DND-41 (cell line): Measurements from ENCODE around the gene TNS1.

Source experiments
- ATAC-seq: fragments of 200-7000 bp; cut with Tn5 transposase; 3 replicates; pipeline ENCODE4 v1.9.1; 2021; ENCODE audit warnings: low read depth; ENCODE audit not compliant: insufficient read depth
- DNase-seq: peaks from one replicate; pipeline ENCODE4 v3.0.0-alpha.2; 2020
- H2AFZ ChIP-seq: 2 replicates; pipeline ENCODE4 v1.6.0; 2012; ENCODE audit warnings: low read depth, low read length
- H3K27ac ChIP-seq: 2 replicates; pipeline ENCODE4 v1.5.1; 2012; ENCODE audit warnings: low read length, inconsistent platforms
- H3K27me3 ChIP-seq: fragments of 200-600 bp; sonication (generic); 2 replicates; pipeline ENCODE4 v1.6.0; 2012; ENCODE audit warnings: low read length, mild to moderate bottlenecking, inconsistent platforms; ENCODE audit not compliant: insufficient read depth, poor library complexity
- H3K36me3 ChIP-seq: 2 replicates; pipeline ENCODE4 v1.5.1; 2012; ENCODE audit warnings: low read length, inconsistent platforms; ENCODE audit not compliant: insufficient read depth
- H3K4me1 ChIP-seq: 2 replicates; pipeline ENCODE4 v1.5.1; 2012; ENCODE audit warnings: mild to moderate bottlenecking, low read length; ENCODE audit not compliant: insufficient read depth
- H3K4me2 ChIP-seq: 2 replicates; pipeline ENCODE4 v1.6.0; 2012; ENCODE audit warnings: mild to moderate bottlenecking, moderate library complexity, low read length, inconsistent platforms; ENCODE audit not compliant: insufficient read depth
- H3K4me3 ChIP-seq, 2 experiments: fragments of 200-600 bp in 1 of 2; shearing (Covaris generic) in 1 of 2; 2 replicates each; pipeline ENCODE4 v1.5.1; 2012 to 2016; ENCODE audit warnings: inconsistent platforms in 2 of 2, low read length in 2 of 2, mild to moderate bottlenecking in 2 of 2, low read depth in 1 of 2, moderate library complexity in 1 of 2
- H3K79me2 ChIP-seq: 2 replicates; pipeline ENCODE4 v1.6.0; 2012; ENCODE audit warnings: low read length, inconsistent platforms; ENCODE audit not compliant: insufficient read depth
- H3K9ac ChIP-seq: 2 replicates; pipeline ENCODE4 v1.6.0; 2012; ENCODE audit warnings: low read depth, mild to moderate bottlenecking, inconsistent platforms, low read length, moderate library complexity
- H3K9me3 ChIP-seq: 2 replicates; pipeline ENCODE4 v1.5.1; 2012; ENCODE audit warnings: low read length, moderate library complexity, mild to moderate bottlenecking, inconsistent platforms; ENCODE audit not compliant: insufficient read depth, severe bottlenecking
- H4K20me1 ChIP-seq: 2 replicates; pipeline ENCODE4 v1.6.0; 2012; ENCODE audit warnings: low read length; ENCODE audit not compliant: insufficient read depth
- CTCF ChIP-seq: IDR thresholded peaks from 2 replicates; pipeline ENCODE4 v1.5.1; 2012; ENCODE audit warnings: borderline replicate concordance, low read length, moderate library complexity, mild to moderate bottlenecking; ENCODE audit not compliant: poor library complexity, severe bottlenecking; ENCODE audit errors: extremely low read depth
- EZH2 ChIP-seq: IDR thresholded peaks from 3 replicates; pipeline ENCODE4 v1.6.1; 2012; ENCODE audit warnings: borderline replicate concordance, low read depth, mild to moderate bottlenecking, moderate library complexity, low read length, inconsistent platforms; ENCODE audit not compliant: severe bottlenecking

The TNS1 gene

GRCh38 chr2:217761645-217762277 is 241.0 kb downstream of the TNS1 start:
- H3K4me3 ChIP-seq = no peak overlapping the region
- no peak for DNase-seq
- H3K9ac ChIP-seq = no peak overlapping the region
- no peak for TF ChIP-seq CTCF
- TF ChIP-seq EZH2 = no peak
- H3K27ac ChIP-seq = no peak overlapping the region
- no peaks in the 10 kb centered on the region for H3K27me3 ChIP-seq
- peaks cover 10% of the 10 kb centered on the region for H3K9me3 ChIP-seq
- H4K20me1 ChIP-seq = no peaks in the 10 kb centered on the region
- H3K4me1 ChIP-seq = no peaks in the 10 kb centered on the region
- H2AFZ ChIP-seq = no peak overlapping the region
- H3K4me2 ChIP-seq = no peak overlapping the region
- no peaks in the 10 kb centered on the region for H3K36me3 ChIP-seq
- ATAC-seq = no peak
- no peaks in the 10 kb centered on the region for H3K79me2 ChIP-seq

GRCh38 chr2:217759991-217760390 is 242.8 kb downstream of the TNS1 start:
- TF ChIP-seq CTCF = no peak
- TF ChIP-seq EZH2 = no peak
- peaks cover 10% of the 10 kb centered on the region for H3K9me3 ChIP-seq
- H3K79me2 ChIP-seq = no peaks in the 10 kb centered on the region
- H3K27me3 ChIP-seq = no peaks in the 10 kb centered on the region
- no peak overlapping the region for H3K4me3 ChIP-seq
- H3K36me3 ChIP-seq = no peaks in the 10 kb centered on the region
- ATAC-seq (no peak), DNase-seq (no peak)
- no peak overlapping the region for H3K4me2 ChIP-seq
- H3K27ac ChIP-seq = no peak overlapping the region
- no peaks in the 10 kb centered on the region for H4K20me1 ChIP-seq
- no peak overlapping the region for H3K9ac ChIP-seq
- peaks cover 6% of the 10 kb centered on the region for H3K4me1 ChIP-seq
- no peak overlapping the region for H2AFZ ChIP-seq

DNA sequence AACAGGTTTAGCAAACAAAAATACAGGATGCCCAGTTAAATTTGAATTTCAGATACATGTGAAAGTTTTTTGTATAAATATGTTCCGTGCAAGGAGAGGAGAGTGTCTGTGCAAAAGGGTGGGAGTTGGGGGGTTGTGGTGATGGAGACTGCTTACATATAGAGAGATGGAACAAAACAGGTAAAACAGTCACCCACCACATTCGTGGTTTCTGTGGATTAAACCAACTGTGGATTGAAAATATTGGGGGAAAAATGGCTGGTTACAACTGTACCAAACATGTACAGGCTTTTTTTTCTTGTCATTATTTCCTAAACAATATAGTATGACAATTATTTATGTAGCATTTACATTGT is 245.7 kb downstream of the TNS1 start:
- DNase-seq = no peak
- Histone ChIP-seq H3K36me3 (no peaks in the 10 kb centered on the region), H3K9me3 (peaks cover 6% of the 10 kb centered on the region), H3K9ac (no peak overlapping the region), H3K4me1 (peaks cover 8% of the 10 kb centered on the region), H2AFZ (no peak overlapping the region), H3K79me2 (no peaks in the 10 kb centered on the region), H4K20me1 (no peaks in the 10 kb centered on the region; the same call in 1 of the 2 replicates), H3K27me3 (peaks cover 3% of the 10 kb centered on the region), H3K27ac (no peak overlapping the region), H3K4me2 (no peak overlapping the region), H3K4me3 (no peak overlapping the region)
- no peak for TF ChIP-seq EZH2
- TF ChIP-seq CTCF = no peak
- ATAC-seq = no peak
